IPS DF 4.7 (cell line): Measurements from ENCODE around the gene ST14.
A peak's percentile ranks its signal among the peaks of the same experiment; 100 is the strongest.

Experiments
- DNase-seq: peaks from one replicate; pipeline ENCODE4 v3.0.0-alpha.2; 2013; ENCODE audit warnings: low spot score; ENCODE audit errors: extremely low read depth

The ST14 gene

GRCh38 chr11:130208241-130209127 is 48.9 kb downstream of the ST14 start:
- no peak for DNase-seq

GRCh38 chr11:130209128-130209932 is 49.7 kb downstream of the ST14 start:
- DNase-seq: no peak

- DNase-seq: no peak
Observed at GRCh38 chr11:130209954-130210854, 50.6 kb downstream of the ST14 start.

- DNase-seq: no peak
Observed at GRCh38 chr11:130211144-130211543, 51.6 kb downstream of the ST14 start.

- no peak for DNase-seq
Observed at GRCh38 chr11:130211781-130212401, 52.3 kb downstream of the ST14 start.

GRCh38 chr11:130212431-130212961 is 52.9 kb downstream of the ST14 start:
- DNase-seq: no peak

- peak; percentile 14 for DNase-seq
Observed at GRCh38 chr11:130213143-130213978, 53.8 kb downstream of the ST14 start.

GRCh38 chr11:130213979-130214281 is 54.3 kb downstream of the ST14 start:
- no peak for DNase-seq

- DNase-seq: no peak
Observed at GRCh38 chr11:130214861-130215530, 55.4 kb downstream of the ST14 start.

GRCh38 chr11:130215531-130216220 is 56.1 kb downstream of the ST14 start:
- DNase-seq: no peak

- DNase-seq: no peak
Observed at GRCh38 chr11:130216221-130216550, 56.6 kb downstream of the ST14 start.

GRCh38 chr11:130216591-130217132 is 57.1 kb downstream of the ST14 start:
- no peak for DNase-seq

GRCh38 chr11:130217133-130218031 is 57.8 kb downstream of the ST14 start:
- DNase-seq: no peak

- no peak for DNase-seq
Observed at GRCh38 chr11:130218501-130219070, 59.0 kb downstream of the ST14 start.

- no peak for DNase-seq
Observed at GRCh38 chr11:130219148-130219547, 59.6 kb downstream of the ST14 start.

GRCh38 chr11:130220311-130221035 is 60.9 kb downstream of the ST14 start:
- no peak for DNase-seq
